Vagina (tissue), 2 donors: Measurements from ENCODE around the gene MYH9. TPM values are rescaled to one million over a fixed set of nuclear protein-coding genes. Genes with fewer than 3 reads are reported as not detected.
A peak's percentile ranks its signal among the peaks of the same experiment; 100 is the strongest.

Experiments used
- DNase-seq, 2 donors: peaks; one replicate each; pipeline ENCODE4 v3.0.0-alpha.2; 2017; ENCODE audit errors: extremely low spot score in 2 of 2
- H3K27ac ChIP-seq: fragments of 200-600 bp; sonication (generic); one replicate; pipeline ENCODE4 v1.5.1; 2019
- H3K27me3 ChIP-seq: fragments of 200-600 bp; sonication (generic); one replicate; pipeline ENCODE4 v1.5.1; 2019
- H3K36me3 ChIP-seq, 2 donors: fragments of 200-600 bp; sonication (generic); one replicate each; pipeline ENCODE4 v1.5.1; 2017 to 2019
- H3K4me1 ChIP-seq: fragments of 200-600 bp; sonication (generic); one replicate; pipeline ENCODE4 v1.5.1; 2019
- H3K4me3 ChIP-seq, 2 donors: fragments of 200-600 bp; sonication (generic); 1 replicate in 1 of 2; 2 replicates in 1 of 2; pipeline ENCODE4 v1.5.1; 2016 to 2019
- H3K9me3 ChIP-seq: fragments of 200-600 bp; sonication (generic); one replicate; pipeline ENCODE4 v1.5.1; 2019
- POLR2A ChIP-seq, 2 donors: fragments of 450-650 bp; IDR thresholded peaks; one replicate each; pipeline ENCODE4 v1.6.1; 2017; ENCODE audit warnings: antibody characterized with exemption in 2 of 2, mild to moderate bottlenecking in 2 of 2, moderate library complexity in 2 of 2
- POLR2AphosphoS5 ChIP-seq, 2 donors: sonication (generic); formaldehyde crosslinking; IDR thresholded peaks; one replicate each; pipeline ENCODE4 v1.9.0; 2017; ENCODE audit warnings: antibody characterized with exemption in 2 of 2, mild to moderate bottlenecking in 2 of 2, low read depth in 1 of 2; ENCODE audit not compliant: insufficient read depth in 1 of 2
- intact Hi-C: fragments of 100-400 bp; cut with DNase I; formaldehyde crosslinking; loops from one replicate; pipeline ENCODE4 v1.15.1; 2023
- total RNA-seq: library from RNA; depleted of rRNA; stranded (reverse); fragments of >200 nt; gene quantifications from one replicate; pipeline ENCODE4 v1.2.3, GENCODE V29; 2016
- TF ChIP-seq, protein P1 (sequence below), 3 experiments: fragments of 450-650 bp in 2 of 3; fragments of 200-600 bp in 1 of 3; sonication (generic) in 1 of 3; IDR thresholded peaks; one replicate each; pipeline ENCODE4 v1.5.1; 2017 to 2019; ENCODE audit warnings: antibody characterized with exemption in 3 of 3, mild to moderate bottlenecking in 2 of 3, moderate library complexity in 2 of 3

MYH9 gene
- total RNA-seq, 1 donor from 2014 or later: 333 TPM

DNA sequence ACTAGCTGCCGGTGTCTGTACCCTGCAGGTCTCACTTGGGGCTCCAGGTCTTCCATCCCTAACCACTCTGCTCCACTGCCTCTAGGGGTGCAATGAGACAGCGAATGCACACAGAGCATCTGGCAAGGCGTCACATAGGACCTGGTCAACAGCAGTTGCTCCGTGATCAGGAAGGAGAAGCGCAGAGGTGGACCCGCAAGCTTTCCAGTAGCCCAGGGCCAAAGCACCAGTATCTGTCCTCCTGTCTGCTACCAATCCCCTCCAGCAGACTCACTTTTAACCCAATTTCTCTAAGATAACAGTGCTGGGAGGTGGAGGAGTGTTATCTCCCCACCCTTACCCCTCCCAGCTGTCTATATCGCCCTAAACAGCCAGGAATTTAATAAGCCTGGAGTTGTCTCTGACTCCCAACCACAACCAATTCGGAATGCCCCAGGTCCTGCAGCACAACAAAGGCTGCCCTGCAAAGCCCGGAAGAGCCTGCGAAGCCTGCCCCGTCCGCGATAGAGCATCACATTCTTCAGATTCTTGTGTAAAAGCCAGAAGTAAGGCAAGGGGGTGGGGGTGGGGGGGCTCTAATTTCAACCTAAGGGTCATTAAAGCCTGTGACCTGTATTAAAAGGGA is 19.3 kb downstream of the MYH9 start:
- intact Hi-C loops: loop anchor here (5.0 kb wide), 1 partner anchor 36 kb away; no protein-coding TSS in a partner anchor
- Histone ChIP-seq H3K4me1 (peaks cover 100% of the 10 kb centered on the region), H3K36me3 (no peaks in the 10 kb centered on the region), H3K4me3 (peak overlapping the region in 1 of 2 donors; percentile 27), H3K27ac (peak overlapping the region; percentile 93), H3K9me3 (no peaks in the 10 kb centered on the region), H3K27me3 (no peaks in the 10 kb centered on the region)
- TF ChIP-seq POLR2A (IDR thresholded peaks at IDR 0.05) (no peak), POLR2AphosphoS5 (IDR thresholded peaks at IDR 0.05; ENCODE audit: insufficient read depth in 1 of 2, low read depth in 1 of 2) (no peak)
- TF ChIP-seq, protein P1, sequence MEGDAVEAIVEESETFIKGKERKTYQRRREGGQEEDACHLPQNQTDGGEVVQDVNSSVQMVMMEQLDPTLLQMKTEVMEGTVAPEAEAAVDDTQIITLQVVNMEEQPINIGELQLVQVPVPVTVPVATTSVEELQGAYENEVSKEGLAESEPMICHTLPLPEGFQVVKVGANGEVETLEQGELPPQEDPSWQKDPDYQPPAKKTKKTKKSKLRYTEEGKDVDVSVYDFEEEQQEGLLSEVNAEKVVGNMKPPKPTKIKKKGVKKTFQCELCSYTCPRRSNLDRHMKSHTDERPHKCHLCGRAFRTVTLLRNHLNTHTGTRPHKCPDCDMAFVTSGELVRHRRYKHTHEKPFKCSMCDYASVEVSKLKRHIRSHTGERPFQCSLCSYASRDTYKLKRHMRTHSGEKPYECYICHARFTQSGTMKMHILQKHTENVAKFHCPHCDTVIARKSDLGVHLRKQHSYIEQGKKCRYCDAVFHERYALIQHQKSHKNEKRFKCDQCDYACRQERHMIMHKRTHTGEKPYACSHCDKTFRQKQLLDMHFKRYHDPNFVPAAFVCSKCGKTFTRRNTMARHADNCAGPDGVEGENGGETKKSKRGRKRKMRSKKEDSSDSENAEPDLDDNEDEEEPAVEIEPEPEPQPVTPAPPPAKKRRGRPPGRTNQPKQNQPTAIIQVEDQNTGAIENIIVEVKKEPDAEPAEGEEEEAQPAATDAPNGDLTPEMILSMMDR (IDR thresholded peaks at IDR 0.05): no peak
- no peak for DNase-seq

GRCh38 chr22:36367479-36367878 is 20.3 kb downstream of the MYH9 start:
- no peaks in the 10 kb centered on the region for H3K27me3 ChIP-seq
- H3K9me3 ChIP-seq: no peaks in the 10 kb centered on the region
- H3K36me3 ChIP-seq: no peaks in the 10 kb centered on the region
- peak overlapping the region; percentile 93 for H3K27ac ChIP-seq
- TF ChIP-seq POLR2A (IDR thresholded peaks at IDR 0.05): no peak
- TF ChIP-seq POLR2AphosphoS5 (IDR thresholded peaks at IDR 0.05; ENCODE audit: insufficient read depth in 1 of 2, low read depth in 1 of 2): no peak
- TF ChIP-seq, protein P1 (IDR thresholded peaks at IDR 0.05): no peak
- intact Hi-C loops: loop anchor here (5.0 kb wide), 1 partner anchor 35 kb away; no protein-coding TSS in a partner anchor
- no peak for DNase-seq
- peak overlapping the region in 1 of 2 donors; percentile 37 for H3K4me3 ChIP-seq
- peaks cover 100% of the 10 kb centered on the region for H3K4me1 ChIP-seq

DNA sequence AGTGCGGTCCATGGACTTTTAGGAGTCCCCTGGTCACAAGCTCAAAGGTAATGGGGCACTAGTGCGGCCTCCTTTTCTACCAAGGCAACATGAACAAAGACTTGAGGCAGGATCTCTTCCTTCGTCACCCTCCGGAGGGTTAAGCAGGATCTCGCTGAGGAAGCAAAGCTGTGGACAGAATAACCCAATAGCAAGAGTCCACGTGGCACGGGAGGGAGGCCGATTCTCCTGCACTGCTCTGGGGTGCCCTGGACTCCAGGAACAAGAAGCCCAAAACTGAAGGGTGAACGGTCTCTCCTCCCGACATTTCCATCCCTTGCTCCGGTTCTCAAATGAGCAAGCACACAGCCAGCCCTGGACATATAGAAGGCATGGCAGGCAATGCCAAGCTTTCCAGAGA is 20.7 kb downstream of the MYH9 start:
- Histone ChIP-seq H3K4me1 (peaks cover 100% of the 10 kb centered on the region), H3K27ac (peak overlapping the region; percentile 93), H3K27me3 (no peaks in the 10 kb centered on the region), H3K4me3 (peak overlapping the region in 1 of 2 donors; percentile 37), H3K9me3 (no peaks in the 10 kb centered on the region), H3K36me3 (no peaks in the 10 kb centered on the region)
- intact Hi-C loops: loop anchor here (5.0 kb wide), 1 partner anchor 35 kb away; no protein-coding TSS in a partner anchor
- no peak for DNase-seq
- TF ChIP-seq POLR2A (IDR thresholded peaks at IDR 0.05) (no peak), POLR2AphosphoS5 (IDR thresholded peaks at IDR 0.05; ENCODE audit: insufficient read depth in 1 of 2, low read depth in 1 of 2) (no peak)
- TF ChIP-seq, protein P1 (IDR thresholded peaks at IDR 0.05): no peak

DNA sequence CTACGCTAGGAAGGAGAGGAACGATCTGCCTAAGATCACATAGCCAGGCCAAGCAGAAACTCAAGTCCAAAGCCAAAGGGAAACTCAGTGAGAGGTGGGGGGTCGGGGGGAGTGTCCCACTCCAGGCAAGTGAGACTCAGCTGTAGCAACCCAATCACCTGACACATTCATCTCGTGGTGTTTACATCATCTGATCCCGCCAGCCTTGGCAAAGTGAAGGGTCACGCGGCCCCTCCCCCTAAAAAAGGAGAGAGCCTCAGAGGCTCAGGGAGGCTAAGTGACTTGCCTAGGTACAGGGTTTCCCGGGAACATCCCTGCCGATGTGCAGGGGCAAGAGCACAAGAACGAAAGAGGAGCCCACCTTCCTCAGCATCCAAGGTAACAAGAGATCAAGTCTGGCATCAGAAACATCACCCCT is 21.5 kb downstream of the MYH9 start:
- H3K4me3 ChIP-seq: no peak overlapping the region
- DNase-seq: no peak
- intact Hi-C loops: loop anchor here (5.0 kb wide), 1 partner anchor 34 kb away; no protein-coding TSS in a partner anchor
- no peaks in the 10 kb centered on the region for H3K36me3 ChIP-seq
- no peaks in the 10 kb centered on the region for H3K27me3 ChIP-seq
- H3K27ac ChIP-seq: peak overlapping the region; percentile 93
- H3K9me3 ChIP-seq: no peaks in the 10 kb centered on the region
- TF ChIP-seq, protein P1 (IDR thresholded peaks at IDR 0.05): no peak
- TF ChIP-seq POLR2AphosphoS5 (IDR thresholded peaks at IDR 0.05; ENCODE audit: insufficient read depth in 1 of 2, low read depth in 1 of 2): peak in 1 of 2 donors; percentile 33
- no peak for TF ChIP-seq POLR2A (IDR thresholded peaks at IDR 0.05)
- peaks cover 100% of the 10 kb centered on the region for H3K4me1 ChIP-seq

DNA sequence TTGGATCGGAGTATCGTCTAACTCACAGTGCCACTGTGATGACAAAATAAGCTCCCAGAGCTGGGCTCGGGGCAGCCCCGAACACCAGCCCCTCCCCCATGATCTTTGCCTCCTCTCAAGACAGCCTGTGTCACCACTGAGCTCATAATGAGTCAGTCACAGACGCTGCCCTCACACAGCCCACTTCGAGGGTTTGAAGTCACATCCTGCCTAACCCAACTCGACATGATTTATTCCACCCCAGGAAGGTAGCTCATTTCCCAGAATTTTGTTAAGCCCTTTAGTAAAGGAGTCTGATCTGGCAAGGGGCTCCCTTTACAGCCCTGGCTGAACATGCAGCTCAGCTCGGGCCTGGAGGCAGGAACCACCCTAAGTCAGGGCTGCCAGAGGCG is 22.8 kb downstream of the MYH9 start:
- Histone ChIP-seq H3K4me1 (peaks cover 100% of the 10 kb centered on the region), H3K9me3 (no peaks in the 10 kb centered on the region), H3K27ac (peak overlapping the region; percentile 93), H3K27me3 (no peaks in the 10 kb centered on the region), H3K4me3 (no peak overlapping the region), H3K36me3 (no peaks in the 10 kb centered on the region)
- intact Hi-C loops: loop anchor here (5.0 kb wide), 1 partner anchor 33 kb away; no protein-coding TSS in a partner anchor
- DNase-seq: no peak
- TF ChIP-seq, protein P1 (IDR thresholded peaks at IDR 0.05): no peak
- peak; percentile 64 to 78 for TF ChIP-seq POLR2AphosphoS5 (IDR thresholded peaks at IDR 0.05; ENCODE audit: insufficient read depth in 1 of 2, low read depth in 1 of 2)
